HG03457 (cell line): ENCODE data around the gene SRMS.

Experiments used
- ATAC-seq: cut with Tn5 transposase; IDR thresholded peaks from one replicate; pipeline ENCODE4 v1.9.1; 2021; ENCODE audit warnings: moderate number of reproducible peaks; ENCODE audit not compliant: unreplicated experiment

SRMS gene

DNA sequence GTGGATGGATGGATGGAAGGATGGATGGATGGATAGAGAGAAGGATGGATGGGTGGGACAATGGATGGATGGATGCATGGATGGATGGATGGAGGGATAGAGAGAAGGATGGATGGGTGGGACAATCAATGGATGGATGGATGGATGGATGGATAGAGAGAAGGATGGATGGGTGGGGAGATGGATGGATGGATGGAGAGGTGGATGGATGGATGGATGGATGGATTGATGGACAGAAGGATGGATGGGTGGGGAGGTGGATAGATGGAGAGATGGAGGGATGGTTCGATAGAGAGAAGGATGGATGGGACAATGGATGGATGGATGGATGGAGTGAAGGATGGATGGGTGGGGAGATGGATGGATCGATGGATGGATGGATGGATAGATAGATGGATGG, 55.0 kb downstream of the SRMS start:
- ATAC-seq = no peak

GRCh38 chr20:63491635-63492230, 55.8 kb downstream of the SRMS start:
- no peak for ATAC-seq

- no peak for ATAC-seq
These were observed 56.5 kb downstream of the SRMS start for GRCh38 chr20:63491078-63491477.
